HG02852 (cell line): Measurements from ENCODE around the gene MGLL.
"Not testable (repeated sequence)": the region's sequence is repeated elsewhere in the genome, so short reads cannot be mapped to it uniquely, and the experiment has no call there.

Experiments
- ATAC-seq: cut with Tn5 transposase; IDR thresholded peaks from one replicate; pipeline ENCODE4 v1.9.1; 2021; ENCODE audit warnings: mild to moderate bottlenecking, moderate library complexity; ENCODE audit not compliant: unreplicated experiment

Gene MGLL

GRCh38 chr3:127711021-127711695 lies 111.2 kb downstream of the MGLL start:
- ATAC-seq: no peak

- ATAC-seq: no peak
Measured at GRCh38 chr3:127710155-127710941, 112.0 kb downstream of the MGLL start.

DNA sequence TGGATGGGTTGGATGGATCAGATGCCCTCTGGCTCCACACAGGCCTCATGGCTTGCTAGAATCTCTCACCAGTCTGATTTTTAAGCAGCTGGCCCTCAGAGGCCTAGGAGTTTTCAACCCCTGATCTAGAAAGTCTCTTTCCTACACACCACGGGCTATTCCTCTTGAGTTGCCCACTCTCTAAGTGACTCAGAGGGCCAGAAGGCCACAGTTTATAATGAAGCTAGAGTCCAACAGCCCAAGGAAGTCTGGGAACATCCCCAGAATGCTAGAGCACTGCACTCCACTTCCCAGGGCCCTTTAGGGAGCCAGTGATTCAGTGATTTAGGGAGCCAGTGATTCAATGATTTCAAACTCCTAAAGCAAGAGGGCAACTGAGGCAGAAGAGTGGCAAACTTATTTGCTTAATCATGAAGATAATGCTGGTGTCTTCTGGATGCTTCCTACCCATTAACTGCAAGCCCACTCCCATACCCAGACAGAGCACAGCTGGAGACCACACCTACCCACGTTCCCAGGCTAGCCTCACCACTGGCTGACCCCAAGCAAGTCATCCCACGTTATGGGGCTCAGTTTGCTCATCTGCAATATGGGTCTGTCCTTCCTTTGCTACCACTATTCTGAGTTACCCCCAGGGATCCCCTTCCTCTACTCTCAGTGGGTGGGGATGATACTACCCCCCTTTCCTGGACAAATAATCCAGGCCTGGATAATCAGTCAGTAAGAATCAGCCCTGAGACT lies 112.8 kb downstream of the MGLL start:
- ATAC-seq: no peak

DNA sequence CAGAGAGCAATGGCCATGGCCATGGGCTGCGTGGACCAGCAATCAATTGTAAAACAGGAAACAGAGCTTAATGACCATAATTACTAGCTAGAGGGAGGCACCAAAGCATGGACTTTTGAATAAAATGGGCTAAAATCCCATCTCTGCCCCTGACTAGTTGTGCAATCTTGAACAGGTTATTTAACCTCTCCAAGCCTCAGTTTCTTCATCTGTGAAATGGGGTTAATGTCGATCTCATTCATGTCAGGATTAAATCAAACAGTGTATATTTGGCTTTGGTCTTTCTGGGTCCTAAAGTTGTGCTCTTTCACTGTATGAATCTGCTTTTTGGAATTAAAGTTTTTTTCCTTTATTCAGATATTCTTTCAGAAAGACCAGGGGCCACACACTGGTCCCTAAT lies 113.5 kb downstream of the MGLL start:
- ATAC-seq: no peak

- ATAC-seq: no peak
Measured at GRCh38 chr3:127707851-127708411, 114.4 kb downstream of the MGLL start.

DNA sequence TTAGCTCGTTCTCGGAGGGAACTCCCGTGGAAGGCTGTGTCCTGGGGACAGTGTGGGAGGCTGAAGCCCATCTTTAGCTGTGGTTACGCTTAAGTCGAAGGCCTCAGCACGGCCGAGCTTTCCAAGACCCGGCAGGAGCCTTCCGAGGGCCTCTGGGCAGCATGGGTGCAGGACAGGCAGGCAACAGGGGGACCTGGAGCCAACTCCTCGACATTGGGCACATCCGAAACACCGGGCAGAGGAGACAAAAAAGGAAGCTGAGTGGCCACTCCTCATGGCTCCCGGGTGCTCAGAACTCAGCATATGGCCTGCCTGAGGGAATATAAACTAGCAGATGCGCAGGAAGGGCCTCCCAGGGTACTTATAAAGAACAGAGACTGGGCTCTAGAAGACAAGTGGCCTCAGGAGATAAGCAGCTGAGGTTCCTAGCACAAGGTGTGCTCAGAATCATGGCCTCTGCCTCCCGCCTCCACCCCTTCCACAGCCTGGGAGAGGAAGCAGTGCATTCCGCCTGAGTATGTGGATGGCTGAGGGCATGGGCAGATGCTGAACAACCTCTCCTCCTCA lies 115.4 kb downstream of the MGLL start:
- no peak for ATAC-seq

GRCh38 chr3:127706312-127706711 lies 116.0 kb downstream of the MGLL start:
- ATAC-seq: no peak

- not testable (repeated sequence) for ATAC-seq
Measured at GRCh38 chr3:127704840-127705239, 117.5 kb downstream of the MGLL start.

GRCh38 chr3:127702151-127702578 lies 120.2 kb downstream of the MGLL start:
- no peak for ATAC-seq

GRCh38 chr3:127701280-127701911 lies 120.9 kb downstream of the MGLL start:
- ATAC-seq: no peak

DNA sequence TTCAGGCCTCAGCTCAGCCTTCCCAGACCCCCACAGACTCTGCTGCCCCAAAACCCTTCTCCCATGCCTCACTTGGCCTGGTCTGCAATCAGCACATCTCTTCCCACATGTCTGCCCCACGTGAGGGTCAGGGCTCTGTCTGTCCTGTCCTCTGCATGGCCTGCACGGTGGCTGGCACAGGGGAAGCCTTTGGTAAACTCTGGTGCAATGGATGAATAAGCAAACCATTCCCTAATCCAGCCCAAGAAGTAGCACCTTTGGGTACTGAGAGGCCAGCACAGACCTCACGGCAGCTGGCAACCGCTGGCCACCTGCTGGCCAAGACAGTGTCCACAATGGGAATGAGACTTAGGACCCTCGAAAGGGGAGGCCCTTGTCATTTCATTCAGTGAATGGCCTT lies 121.9 kb downstream of the MGLL start:
- no peak for ATAC-seq

GRCh38 chr3:127699416-127700300 lies 122.7 kb downstream of the MGLL start:
- no peak for ATAC-seq

DNA sequence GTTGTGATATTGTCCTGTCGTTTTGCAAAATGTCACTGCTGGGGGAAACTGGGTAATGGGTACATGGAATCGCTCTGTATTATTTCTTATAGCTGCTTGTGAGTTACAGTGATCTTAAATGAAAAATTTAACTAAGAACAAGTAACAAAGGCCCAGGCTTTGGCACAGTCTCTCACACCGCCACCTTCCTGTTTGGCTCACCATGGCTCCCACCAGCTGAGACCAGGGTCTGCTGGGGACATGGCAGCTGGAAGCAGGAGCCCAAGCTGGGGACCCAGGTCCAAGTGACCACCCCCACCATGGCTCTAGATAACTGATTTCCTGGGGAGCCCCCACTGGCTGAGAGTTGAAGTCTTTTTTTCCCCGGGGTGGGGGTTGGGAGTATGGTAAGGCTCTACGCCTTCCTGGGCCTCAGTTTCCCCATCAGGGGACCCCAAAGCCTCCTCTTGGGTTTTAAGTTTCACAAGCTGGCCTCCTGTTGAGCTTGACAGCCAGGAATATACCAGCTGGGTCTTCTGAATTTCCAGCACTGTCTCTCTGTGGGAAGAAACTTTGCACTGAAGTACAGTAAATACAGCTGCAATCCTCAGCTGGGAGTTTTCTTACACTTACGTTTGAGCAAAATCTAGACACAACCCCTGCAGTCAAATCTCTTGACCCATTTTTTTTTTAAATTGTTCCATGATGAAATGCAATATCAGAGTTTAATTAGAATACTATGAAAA lies 123.5 kb downstream of the MGLL start:
- no peak for ATAC-seq

DNA sequence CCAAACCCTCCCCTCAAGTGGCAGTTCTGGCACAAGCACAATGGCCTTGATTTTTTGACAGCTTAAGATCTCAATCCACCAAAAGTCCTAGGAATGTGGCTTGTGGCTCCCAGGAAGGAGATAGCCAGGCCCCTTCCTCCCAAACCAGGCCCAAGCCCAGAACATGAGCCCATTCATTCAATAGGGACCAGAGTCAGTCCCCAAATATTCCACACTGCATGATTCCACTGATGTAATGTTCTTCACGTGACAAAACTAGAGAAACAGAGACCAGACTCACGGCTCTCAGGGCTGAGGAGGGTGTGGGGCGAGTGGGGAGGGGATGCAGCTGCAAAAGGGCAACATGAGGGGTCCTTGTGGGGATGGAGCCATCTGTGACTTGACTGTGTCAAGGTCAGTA lies 124.0 kb downstream of the MGLL start:
- ATAC-seq: no peak

GRCh38 chr3:127697551-127698240 lies 124.6 kb downstream of the MGLL start:
- ATAC-seq: peak; percentile 57

GRCh38 chr3:127694467-127695215 lies 127.7 kb downstream of the MGLL start:
- ATAC-seq: no peak

DNA sequence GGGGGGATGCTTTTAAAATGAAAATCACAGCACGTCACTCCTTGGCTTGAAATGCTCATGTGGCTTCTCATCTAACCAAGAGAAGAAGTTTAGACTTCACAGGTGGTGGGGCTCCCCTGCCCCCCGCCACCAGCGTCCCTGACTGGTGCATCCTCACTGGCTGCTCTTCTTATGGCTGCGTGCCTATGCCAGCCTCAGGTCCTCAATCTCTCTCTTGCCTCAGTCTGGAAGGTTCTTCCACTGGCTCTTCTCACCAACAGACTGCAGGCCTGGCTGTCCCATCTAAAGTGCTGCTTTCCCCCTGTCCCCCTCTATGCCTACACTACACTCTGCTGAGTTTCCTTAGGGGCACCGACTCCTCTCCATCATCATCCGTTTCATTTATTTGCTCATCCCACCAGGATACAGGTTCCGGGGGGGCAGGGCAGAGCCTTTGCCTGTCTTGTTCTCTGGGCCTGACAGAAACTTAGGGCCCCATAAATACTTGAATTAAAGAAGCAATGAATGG lies 128.9 kb downstream of the MGLL start:
- no peak for ATAC-seq
